GM19351 (cell line): Measurements from ENCODE around the gene ZNF467.

ENCODE experiments used
- ATAC-seq: cut with Tn5 transposase; IDR thresholded peaks from one replicate; pipeline ENCODE4 v1.9.1; 2021; ENCODE audit warnings: mild to moderate bottlenecking, moderate library complexity; ENCODE audit not compliant: unreplicated experiment

Gene ZNF467, protein sequence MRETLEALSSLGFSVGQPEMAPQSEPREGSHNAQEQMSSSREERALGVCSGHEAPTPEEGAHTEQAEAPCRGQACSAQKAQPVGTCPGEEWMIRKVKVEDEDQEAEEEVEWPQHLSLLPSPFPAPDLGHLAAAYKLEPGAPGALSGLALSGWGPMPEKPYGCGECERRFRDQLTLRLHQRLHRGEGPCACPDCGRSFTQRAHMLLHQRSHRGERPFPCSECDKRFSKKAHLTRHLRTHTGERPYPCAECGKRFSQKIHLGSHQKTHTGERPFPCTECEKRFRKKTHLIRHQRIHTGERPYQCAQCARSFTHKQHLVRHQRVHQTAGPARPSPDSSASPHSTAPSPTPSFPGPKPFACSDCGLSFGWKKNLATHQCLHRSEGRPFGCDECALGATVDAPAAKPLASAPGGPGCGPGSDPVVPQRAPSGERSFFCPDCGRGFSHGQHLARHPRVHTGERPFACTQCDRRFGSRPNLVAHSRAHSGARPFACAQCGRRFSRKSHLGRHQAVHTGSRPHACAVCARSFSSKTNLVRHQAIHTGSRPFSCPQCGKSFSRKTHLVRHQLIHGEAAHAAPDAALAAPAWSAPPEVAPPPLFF

DNA sequence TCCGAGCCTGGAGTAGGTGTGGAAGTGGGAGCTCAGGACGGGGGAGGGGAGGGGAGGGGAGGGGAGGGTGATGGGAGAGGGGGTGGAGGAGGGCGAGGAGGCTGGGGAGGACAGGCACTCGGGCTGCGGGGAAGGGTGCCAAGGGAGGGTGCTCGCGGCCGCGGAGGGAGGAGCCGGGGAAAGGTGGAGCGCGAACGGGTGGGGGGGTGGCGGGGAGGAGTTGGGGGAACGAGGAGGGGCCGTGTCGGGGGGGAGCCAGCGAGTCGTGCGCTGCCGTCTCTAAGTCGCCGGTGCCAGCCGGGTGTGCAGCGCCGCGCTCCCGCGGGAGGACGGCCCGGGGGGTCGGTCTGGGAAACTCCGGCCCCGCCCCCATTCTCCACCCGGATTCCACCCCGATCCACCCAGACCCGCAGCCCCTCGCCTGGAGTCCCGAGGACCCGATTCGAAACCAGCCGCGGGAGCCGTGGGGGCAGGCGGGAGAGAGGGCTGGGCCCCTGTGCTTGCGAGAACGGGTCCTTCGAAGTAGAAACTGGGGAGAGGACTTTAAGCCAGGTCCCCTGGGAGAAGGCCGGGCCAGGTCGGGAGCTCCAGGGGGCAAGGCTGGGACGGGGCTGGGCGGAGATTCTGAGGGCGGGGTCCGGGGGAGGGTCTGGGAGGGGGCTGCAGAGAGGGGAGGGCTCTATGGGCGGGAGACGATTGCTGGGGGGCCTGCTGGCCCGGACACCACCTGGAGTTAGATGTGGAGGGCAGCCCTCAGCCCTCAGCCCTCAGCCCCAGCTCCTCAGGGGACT lies at the start of gene ZNF467:
Gene ZNF467 (minus strand): TSS at position 143 of the 791 bp plus-strand sequence. CDS start 2,556 bp downstream, outside the sequence.
- no peak for ATAC-seq

DNA sequence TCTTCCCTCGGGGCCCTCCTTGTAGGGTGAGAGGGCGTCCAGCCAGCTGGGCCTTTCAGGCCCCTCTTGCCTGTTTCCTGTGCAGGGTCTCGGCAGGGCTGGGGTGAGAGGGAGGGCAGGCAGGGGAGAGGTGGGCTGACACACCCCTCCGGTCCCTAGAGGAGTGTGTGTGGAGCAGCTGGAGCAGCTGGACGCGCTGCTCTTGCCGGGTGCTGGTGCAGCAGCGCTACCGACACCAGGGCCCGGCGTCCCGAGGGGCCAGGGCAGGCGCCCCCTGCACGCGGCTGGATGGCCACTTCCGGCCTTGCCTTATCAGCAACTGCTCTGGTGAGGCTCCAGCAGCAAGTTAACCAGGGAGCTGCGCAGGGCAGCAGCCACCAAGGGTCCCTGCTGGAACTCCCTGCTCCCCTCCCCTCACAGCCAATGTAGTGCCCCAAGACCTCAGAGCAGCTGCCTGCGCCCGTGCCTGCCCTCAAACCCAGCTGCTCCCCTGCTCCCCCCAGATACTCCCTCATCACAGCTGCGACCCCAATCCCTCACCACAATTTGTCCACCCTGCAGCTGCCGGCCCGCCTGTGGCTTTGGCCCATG lies 49.1 kb upstream of the ZNF467 start:
- ATAC-seq, result no peak

DNA sequence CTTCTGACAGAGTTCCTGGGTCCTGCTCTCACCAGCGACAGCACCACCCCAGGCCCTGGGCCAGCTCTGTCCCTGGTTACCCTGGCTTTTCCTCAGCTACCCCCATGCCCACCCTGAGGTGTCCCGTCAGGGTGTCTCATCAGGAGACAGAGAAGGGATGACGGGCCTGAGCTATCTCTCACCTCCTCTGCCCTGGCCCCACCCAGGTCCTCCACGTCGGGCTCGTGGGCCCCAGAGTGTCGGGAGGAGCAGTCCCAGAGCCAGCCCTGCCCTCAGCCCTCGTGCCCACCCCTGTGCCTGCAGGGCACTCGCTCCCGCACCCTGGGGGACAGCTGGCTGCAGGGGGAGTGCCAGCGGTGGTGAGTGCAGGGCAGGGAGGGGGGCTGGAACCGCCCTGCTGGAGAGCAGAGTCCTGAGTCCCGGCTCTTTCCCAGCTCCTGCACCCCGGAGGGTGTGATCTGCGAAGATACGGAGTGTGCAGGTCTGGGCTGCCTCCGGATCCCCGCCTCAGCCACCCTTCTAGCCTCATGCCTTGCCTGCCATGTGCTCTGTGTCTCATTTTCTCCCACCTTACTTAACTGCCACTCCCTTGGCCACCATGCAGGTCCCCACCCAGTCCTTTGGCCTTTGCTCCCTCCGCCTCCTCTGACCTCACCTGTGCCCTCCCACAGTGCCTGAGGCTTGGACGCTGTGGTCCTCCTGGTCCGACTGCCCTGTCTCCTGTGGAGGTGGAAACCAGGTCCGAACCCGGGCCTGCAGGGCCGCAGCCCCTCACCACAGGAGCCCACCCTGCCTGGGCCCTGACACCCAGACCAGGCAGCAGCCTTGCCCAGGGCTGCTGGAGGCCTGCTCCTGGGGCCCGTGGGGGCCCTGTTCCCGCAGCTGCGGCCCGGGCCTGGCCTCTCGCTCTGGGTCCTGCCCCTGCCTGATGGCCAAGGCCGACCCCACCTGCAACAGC lies 48.1 kb upstream of the ZNF467 start:
- no peak for ATAC-seq

DNA sequence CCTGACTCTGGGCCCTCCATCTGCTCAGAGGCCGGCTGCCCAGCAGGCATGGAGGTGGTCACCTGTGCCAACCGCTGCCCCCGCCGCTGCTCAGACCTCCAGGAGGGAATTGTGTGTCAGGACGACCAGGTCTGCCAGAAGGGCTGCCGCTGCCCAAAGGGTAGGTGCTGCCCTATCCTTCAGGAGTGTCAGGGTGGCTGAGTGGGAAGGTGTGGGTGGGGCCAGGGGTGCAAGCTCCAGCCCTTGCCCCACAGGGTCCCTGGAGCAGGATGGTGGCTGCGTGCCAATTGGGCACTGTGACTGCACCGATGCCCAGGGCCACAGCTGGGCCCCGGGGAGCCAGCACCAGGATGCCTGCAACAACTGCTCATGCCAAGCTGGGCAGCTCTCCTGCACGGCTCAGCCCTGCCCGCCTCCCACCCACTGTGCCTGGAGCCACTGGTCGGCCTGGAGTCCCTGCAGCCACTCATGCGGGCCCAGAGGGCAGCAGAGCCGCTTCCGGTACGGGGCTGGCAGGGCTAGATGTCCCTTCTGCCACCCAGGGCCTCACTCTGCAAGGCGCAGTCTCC lies 47.3 kb upstream of the ZNF467 start:
- ATAC-seq, result no peak

DNA sequence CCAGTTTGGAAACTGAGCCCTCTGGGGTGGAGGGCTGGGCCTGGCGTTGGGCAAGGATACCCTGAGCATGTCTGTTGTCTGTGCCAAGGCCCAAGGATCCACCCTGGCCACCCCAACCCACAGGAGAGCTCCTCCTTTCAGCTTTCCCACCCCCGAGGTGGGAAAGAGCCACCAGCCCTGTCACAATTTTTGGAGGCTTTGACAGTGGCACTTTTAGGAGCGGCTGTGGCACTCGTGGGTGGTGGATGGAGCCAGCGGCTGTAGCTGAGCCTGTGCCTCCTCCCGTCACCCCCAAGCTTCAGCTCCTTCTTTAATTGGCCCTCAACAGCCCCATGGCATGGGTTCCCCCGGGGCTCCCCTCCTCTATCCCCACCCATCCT lies 46.6 kb upstream of the ZNF467 start:
- ATAC-seq, result no peak

DNA sequence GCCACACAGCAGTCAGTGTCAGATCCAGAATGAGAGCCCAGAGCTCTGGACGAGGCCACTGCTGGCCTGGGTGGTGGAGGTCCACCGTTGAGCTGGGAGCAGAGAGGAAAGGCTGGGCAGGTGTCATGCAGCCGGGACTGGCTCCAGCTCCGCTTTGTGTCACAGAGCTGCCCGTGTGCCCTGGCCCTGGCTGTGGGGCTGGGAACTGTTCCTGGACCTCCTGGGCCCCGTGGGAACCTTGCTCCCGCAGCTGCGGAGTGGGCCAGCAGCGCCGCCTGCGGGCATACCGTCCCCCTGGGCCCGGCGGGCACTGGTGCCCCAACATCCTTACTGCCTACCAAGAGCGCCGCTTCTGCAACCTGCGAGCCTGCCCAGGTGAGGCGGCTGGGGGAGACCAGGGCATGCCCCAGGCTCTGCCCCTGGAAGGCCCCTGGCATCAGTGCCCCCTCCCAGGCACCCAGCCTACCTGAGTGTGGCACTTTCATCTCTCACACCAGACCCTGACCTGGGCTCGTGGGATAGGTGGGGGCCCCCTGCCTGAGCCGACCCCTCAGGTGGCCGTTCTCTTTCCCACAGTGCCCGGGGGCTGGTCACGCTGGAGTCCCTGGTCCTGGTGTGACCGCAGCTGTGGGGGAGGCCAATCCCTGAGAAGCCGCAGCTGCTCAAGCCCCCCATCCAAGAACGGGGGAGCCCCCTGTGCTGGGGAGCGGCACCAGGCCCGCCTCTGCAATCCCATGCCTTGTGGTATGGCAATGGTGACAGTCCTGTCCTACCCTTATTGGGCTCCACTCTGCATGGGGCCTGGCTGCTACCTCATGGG lies 46.0 kb upstream of the ZNF467 start:
- no peak for ATAC-seq

DNA sequence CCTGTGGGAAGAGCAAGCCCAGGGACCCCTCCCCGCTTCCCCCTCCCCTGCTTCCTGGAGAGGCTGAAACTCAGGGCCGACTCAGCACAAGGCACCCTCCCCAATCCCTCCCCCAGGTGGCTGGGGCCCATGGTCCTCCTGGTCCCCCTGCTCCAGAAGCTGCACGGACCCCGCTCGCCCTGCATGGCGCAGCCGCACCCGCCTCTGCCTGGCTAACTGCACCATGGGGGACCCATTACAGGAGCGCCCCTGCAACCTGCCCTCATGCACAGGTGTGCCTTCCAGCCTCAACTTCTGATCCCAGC lies 45.1 kb upstream of the ZNF467 start:
- no peak for ATAC-seq

DNA sequence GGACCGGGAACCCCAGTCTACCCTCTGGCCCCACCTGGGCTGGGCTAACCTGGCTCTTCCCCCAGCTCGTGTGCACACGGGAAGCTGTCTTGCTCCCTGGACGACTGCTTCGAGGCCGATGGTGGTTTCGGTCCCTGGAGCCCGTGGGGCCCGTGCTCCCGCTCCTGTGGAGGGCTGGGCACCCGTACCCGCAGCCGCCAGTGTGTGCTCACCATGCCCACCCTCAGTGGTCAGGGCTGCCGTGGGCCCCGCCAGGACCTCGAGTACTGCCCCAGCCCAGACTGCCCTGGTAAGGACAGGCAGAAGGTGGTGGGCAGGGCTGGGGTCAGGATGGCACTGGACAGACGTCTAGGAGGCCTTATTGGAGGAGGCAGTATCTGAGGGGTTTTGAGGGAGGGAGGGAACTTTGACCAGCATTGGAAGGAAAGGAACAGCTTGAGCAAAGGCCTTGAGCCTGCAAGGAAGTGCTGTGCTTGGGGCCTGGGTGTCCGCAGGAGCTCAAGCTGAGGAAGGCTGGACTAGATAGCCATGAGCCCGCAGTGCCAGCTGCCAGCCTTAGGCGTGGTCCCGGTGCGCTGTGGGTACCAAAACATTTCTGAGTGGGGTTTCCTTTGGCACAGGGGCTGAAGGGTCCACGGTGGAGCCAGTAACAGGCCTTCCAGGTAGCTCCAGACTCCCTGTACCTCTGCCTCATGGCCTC lies 44.6 kb upstream of the ZNF467 start:
- no peak for ATAC-seq

DNA sequence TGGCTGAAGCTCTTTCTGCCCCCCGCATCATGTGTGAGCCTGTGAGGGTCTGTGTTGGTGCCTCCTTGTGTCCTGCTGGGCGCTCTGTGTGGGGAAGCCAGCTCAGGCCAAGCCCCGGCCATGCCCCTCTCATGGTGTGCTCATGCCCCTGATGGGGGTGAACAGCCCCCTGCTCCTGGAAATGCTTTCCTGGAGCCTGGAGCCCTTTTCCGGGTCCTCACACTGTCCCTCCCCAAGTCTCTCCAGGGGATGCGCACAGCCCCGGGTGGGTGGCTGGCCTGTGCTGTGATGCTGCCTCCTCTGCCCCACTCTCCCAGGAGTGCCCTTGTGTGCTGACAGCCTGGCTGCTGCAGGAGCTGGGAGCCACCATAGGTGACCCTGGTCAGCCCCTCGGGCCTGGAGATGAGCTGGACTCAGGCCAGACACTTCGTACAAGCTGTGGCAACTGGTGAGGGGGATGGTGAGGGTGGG lies 43.9 kb upstream of the ZNF467 start:
- ATAC-seq, result no peak

DNA sequence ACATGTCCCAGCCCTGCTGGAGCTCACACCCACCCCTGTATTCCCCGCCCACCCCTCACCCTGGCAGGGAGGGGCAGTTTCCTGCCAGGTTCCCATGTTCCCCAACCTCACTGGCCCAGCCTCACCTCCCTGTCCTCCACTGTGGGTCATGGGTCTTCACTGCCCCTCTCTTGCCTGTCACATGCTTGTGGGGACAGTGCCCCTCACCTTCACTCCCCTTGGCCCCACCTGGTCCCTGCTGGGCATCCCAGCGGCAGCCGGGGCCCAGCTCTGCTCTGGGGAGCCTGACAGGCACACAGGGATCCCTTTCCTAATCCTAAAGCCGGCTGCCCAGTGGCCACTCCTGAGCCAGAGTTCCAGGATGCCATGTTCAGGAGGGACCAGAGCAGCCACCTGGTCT lies 43.4 kb upstream of the ZNF467 start:
- ATAC-seq, result no peak

DNA sequence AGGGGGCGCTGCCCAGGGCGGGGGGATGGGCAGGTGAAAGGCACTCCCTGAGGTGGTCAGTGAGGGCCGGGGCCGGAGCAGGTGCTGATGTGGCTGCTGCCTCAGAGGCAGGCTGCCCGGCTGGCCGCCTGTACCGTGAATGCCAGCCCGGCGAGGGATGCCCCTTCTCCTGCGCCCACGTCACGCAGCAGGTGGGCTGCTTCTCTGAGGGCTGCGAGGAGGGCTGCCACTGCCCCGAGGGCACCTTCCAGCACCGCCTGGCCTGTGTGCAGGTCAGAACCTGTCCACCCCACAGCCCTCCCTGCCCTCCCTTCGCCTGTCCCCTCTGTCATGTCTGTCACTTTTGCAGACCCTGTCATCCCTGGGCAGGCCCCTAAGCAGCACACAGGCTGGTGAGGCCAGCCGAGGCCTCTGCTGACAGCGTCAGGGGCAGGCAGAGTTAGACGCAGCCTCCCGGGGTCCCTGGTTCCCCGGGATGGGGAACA lies 42.9 kb upstream of the ZNF467 start:
- ATAC-seq, result no peak

DNA sequence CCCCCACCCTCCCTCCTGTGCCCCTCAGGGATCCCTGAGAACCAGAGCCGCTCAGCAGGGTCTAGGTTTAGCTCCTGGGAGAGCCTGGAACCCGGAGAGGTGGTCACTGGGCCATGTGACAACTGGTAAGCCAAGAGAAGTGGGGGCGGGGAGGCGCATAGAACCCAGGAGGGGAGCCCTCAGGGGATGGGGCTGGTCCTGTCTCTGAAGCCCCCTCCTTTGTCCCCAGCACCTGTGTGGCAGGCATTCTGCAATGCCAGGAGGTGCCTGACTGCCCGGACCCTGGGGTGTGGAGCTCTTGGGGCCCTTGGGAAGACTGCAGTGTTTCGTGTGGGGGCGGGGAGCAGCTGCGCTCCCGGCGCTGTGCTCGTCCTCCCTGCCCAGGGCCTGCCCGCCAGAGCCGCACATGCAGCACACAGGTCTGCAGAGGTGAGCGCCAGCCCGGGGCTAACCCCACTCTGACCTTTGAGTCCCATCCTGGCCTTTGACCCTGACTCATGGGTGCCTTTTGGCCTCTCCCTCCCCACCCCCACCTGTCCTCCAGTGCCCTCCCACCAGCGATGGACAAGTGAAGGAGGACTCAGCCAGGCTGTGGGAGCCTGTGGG lies 42.4 kb upstream of the ZNF467 start:
- ATAC-seq, result no peak

DNA sequence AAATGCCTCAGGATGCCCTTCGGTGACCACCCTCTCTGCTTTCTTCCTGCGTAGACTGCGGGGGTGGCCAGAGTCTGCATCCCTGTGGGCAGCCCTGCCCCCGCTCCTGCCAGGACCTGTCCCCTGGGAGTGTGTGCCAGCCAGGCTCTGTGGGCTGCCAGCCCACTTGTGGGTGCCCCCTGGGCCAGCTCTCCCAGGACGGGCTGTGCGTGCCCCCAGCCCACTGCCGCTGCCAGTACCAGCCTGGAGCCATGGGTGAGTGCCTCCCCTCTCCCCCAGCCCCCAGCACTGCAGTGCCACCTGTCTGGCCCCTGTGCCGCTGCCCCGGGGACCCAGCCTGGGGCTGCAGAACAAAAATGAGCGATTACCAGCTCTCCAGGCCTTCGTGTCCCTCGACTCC lies 41.7 kb upstream of the ZNF467 start:
- ATAC-seq, result no peak

DNA sequence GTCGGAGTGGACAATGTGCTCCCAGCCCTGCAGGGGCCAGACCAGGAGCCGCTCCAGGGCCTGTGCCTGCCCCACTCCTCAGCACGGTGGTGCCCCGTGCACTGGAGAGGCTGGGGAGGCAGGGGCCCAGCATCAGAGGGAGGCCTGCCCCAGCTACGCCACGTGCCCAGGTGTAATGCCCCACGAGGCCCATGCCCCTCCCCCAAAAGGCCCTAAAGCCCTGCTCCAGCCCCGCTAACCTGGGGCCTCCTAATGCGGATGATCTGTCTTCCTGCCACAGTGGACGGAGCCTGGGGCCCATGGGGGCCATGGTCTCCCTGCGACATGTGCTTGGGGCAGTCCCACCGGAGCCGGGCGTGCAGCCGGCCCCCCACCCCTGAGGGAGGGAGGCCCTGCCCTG lies 41.1 kb upstream of the ZNF467 start:
- ATAC-seq, result no peak

DNA sequence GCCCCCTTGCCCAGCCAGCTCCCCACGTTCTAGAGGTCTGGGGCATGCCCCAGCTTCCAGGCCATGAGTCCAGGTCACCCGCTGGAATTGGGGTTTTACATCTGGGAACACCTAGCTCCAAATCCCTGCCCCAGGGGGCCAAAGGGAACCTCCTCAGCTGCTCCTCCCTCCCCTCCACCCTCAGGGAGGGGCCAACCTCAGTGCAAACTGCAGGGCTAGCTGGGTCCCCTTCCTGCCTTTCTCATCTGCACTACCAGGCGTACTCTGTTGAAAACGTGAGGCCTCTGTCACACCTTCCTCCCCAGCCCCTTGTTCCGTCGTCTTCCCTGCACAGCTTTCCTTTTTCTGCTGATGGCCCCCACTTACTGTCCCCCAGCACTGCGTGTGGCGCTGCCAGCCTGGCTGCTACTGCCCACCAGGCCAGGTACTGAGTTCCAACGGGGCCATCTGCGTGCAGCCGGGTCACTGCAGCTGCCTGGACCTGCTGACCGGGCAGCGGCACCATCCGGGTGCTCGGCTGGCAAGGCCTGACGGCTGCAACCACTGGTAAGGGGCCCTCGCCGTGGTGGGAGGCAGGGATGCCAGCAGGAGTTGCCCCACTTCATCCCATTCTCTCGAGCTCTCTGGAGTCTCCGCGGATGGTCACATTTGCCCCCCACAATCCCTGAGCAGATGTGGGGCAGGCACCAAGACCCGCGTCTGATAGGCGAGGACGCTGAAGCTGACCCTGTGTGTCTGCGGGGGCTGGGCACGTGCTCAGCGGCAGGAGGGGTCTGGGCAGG lies 40.1 kb upstream of the ZNF467 start:
- no peak for ATAC-seq

DNA sequence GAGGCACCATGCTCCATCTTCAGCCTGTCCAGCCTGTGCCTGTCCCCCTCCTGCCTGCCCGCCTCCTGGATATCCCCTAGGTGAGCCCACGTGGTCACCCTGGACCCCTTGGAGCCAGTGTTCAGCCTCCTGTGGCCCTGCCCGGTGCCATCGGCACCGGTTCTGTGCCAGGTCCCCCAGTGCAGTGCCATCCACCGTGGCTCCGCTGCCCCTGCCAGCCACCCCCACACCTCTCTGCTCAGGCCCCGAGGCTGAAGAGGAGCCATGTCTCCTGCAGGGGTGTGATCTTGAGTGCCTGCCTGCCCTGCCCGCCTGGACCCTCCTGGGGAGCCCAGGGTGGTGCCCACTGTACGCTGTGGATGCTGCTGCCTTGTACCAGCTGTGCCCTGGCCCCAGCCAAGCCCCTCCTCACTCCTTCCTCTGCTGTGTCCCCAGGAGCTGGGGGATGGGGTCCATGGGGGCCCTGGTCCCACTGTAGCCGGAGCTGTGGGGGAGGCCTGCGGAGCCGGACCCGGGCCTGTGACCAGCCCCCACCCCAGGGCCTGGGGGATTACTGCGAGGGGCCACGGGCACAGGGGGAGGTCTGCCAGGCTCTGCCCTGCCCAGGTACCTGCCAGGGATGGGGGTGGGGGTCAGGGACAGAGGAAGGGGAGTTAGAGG lies 38.6 kb upstream of the ZNF467 start:
- no peak for ATAC-seq

DNA sequence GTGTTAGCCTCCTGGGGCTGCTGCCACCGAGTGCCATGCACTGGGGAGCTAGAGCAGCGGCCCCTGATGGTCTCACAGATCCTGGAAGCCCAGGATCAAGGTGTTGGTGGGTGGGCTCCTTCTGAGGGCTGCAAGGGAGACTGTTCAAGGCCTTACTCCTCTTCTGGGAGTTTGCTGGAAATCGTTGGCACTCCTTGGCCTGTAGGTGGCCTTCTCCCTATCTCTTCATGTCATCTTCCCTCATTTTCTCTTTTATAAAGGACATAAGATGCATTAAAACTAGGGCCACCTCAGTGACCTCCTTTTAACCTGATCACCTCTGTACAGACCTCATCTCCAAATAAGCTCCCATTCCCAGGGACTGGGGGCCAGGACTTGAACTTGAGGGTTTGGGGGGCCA lies 37.8 kb upstream of the ZNF467 start:
- ATAC-seq, result no peak
